ENCODE measurements around the gene NUBP2. TPM values are rescaled to one million over a fixed set of nuclear protein-coding genes. Genes with fewer than 3 reads are reported as not detected.
A peak's percentile ranks its signal among the peaks of the same experiment; 100 is the strongest.

The NUBP2 gene
- total RNA-seq, 6 donors from 2014 or later, result 53.2 to 85.6 (median 60.5) TPM

DNA sequence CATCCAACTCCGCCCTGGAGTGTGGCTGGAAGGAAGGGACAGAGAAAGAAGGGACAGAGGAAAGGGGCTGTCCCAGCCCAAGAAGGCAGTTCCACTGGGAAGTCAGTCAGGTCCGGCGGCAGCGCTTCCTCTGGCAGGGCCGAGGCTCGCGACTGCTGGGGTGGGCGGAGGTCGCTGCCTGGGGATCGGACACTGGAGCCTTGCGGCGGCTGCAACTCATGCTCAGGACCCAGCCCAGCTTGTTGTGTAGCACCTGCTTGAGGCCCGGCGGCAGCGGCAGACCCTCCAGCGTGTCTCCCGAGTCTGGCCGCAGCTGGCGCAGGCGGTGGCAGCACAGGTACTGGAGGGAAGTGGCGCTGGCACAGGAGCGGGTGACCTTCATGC is 5.8 kb upstream of the NUBP2 start:
- DNase-seq, result peak in 1 of 2 donors; percentile 84

GRCh38 chr16:1777375-1778199 is 5.2 kb upstream of the NUBP2 start:
- Histone ChIP-seq H3K27me3 (no peaks in the 10 kb centered on the region), H3K36me3 (peaks cover 12 to 56% (median 48%) of the 10 kb centered on the region in 4 donors), H3K4me1 (peaks cover 24 to 44% (median 34%) of the 10 kb centered on the region in 4 donors), H3K27ac (no peak overlapping the region), H3K9me3 (no peaks in the 10 kb centered on the region), H3K4me3 (no peak overlapping the region)
- ATAC-seq (ENCODE audit: low FRiP score in 2 of 2) (no peak), DNase-seq (peak in 1 of 2 donors; percentile 85)
- WGBS, 2 donors, result 87 to 100% methylated on average over 5 to 29 of the region's 36 CpGs
- TF ChIP-seq POLR2AphosphoS5 (IDR thresholded peaks at IDR 0.05), result no peak

More for the DNA sequence above, 5.8 kb upstream of the NUBP2 start:
- no peaks in the 10 kb centered on the region for H3K27me3 ChIP-seq
- H3K4me1 ChIP-seq, result peaks cover 29 to 49% (median 39%) of the 10 kb centered on the region in 4 donors
- peaks cover 12 to 56% (median 48%) of the 10 kb centered on the region in 4 donors for H3K36me3 ChIP-seq
- no peak for ATAC-seq (ENCODE audit: low FRiP score in 2 of 2)
- H3K4me3 ChIP-seq, result no peak overlapping the region
- H3K9me3 ChIP-seq, result no peaks in the 10 kb centered on the region
- no peak for TF ChIP-seq POLR2AphosphoS5 (IDR thresholded peaks at IDR 0.05)
- TF ChIP-seq POLR2A (IDR thresholded peaks at IDR 0.05), result no peak
- no peak for TF ChIP-seq CTCF (IDR thresholded peaks at IDR 0.05)
- no peak for TF ChIP-seq EP300 (IDR thresholded peaks at IDR 0.05)
- no peak overlapping the region for H3K27ac ChIP-seq
- WGBS, 2 donors, result 86 to 93% methylated on average over 14 to 20 of the region's 22 CpGs

GRCh38 chr16:1778200-1779179 is 4.3 kb upstream of the NUBP2 start:
- WGBS, 2 donors, result 91 to 94% methylated on average over 21 to 34 of the region's 34 CpGs
- peak in 1 of 2 donors; percentile 80 for DNase-seq

DNA sequence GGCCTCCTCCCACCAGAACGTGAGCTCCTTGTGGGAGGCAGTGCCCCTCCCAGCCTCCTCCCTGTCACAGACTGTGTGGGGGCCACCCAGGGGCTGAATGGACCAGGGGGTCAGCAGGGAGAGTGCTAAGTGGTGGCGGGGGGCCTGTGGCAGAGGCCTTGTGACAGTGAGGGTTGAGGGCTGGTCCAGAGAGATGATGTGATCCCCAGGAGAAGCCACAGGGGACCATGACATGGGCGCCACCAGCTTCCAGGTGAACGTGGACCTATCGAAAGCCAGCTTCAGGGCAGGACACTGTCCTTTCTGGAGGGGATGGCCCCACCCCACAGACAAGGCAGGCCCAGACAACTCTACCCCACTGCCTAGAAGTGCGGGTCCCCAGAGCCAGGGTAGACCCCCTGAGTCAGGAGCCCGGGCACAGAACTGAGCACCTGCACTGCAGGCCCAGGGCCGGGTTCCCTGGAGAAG is 3.5 kb upstream of the NUBP2 start:
- no peaks in the 10 kb centered on the region for H3K9me3 ChIP-seq
- H3K27ac ChIP-seq, result no peak overlapping the region
- no peak for TF ChIP-seq CTCF (IDR thresholded peaks at IDR 0.05)
- TF ChIP-seq EP300 (IDR thresholded peaks at IDR 0.05), result no peak
- no peak for TF ChIP-seq POLR2A (IDR thresholded peaks at IDR 0.05)
- TF ChIP-seq POLR2AphosphoS5 (IDR thresholded peaks at IDR 0.05), result no peak
- ATAC-seq (ENCODE audit: low FRiP score in 2 of 2) (no peak), DNase-seq (no peak)
- peaks cover 26 to 46% (median 36%) of the 10 kb centered on the region in 4 donors for H3K4me1 ChIP-seq
- 74 to 88% methylated on average over 7 to 8 of the region's 8 CpGs for WGBS, 2 donors
- peaks cover 12 to 56% (median 48%) of the 10 kb centered on the region in 4 donors for H3K36me3 ChIP-seq
- H3K4me3 ChIP-seq, result no peak overlapping the region
- H3K27me3 ChIP-seq, result no peaks in the 10 kb centered on the region

More at GRCh38 chr16:1778200-1779179, 4.3 kb upstream of the NUBP2 start:
- Histone ChIP-seq H3K27ac (no peak overlapping the region), H3K27me3 (no peaks in the 10 kb centered on the region), H3K4me1 (peaks cover 24 to 46% (median 36%) of the 10 kb centered on the region in 4 donors), H3K4me3 (no peak overlapping the region), H3K36me3 (peaks cover 12 to 56% (median 48%) of the 10 kb centered on the region in 4 donors), H3K9me3 (no peaks in the 10 kb centered on the region)
- TF ChIP-seq POLR2AphosphoS5 (IDR thresholded peaks at IDR 0.05) (no peak), POLR2A (IDR thresholded peaks at IDR 0.05) (no peak), CTCF (IDR thresholded peaks at IDR 0.05) (no peak), EP300 (IDR thresholded peaks at IDR 0.05) (no peak)
- ATAC-seq (ENCODE audit: low FRiP score in 2 of 2), result no peak
